A673 (cell line): ENCODE measurements around the gene KRT79. TPM values are rescaled to one million over a fixed set of nuclear protein-coding genes. Genes with fewer than 3 reads are reported as not detected.

Experiments
- BruUV-seq: library from RNA; stranded (reverse); fragments of 400-500 nt; replicated peaks from 2 replicates; lab custom pipeline; 2021; lab: Mats Ljungman, UMichigan
- CTCF ChIA-PET: fragments of 300-600 bp; sonication (Branson Sonifier 250); formaldehyde crosslinking; loops from one replicate; lab custom pipeline; 2022; ENCODE audit warnings: antibody characterized with exemption; lab: Charles Lee
- POLR2A ChIA-PET: fragments of 300-600 bp; sonication (Branson Sonifier 250); formaldehyde crosslinking; loops from one replicate; lab custom pipeline; 2022; ENCODE audit warnings: antibody characterized with exemption; ENCODE audit not compliant: low non-redundant PET; lab: Charles Lee
- DNase-seq: peaks from one replicate; pipeline ENCODE4 v3.0.0-alpha.2; 2015; ENCODE audit warnings: low spot score
- H3K27ac ChIP-seq: fragments of 200-600 bp; sonication (generic); 2 replicates; pipeline ENCODE4 v1.5.1; 2016; ENCODE audit warnings: mixed run types, low read depth, mild to moderate bottlenecking, mixed read lengths, antibody characterized with exemption, low read length; ENCODE audit not compliant: poor library complexity, severe bottlenecking
- H3K27me3 ChIP-seq: fragments of 200-600 bp; sonication (generic); replicated peaks from 2 replicates; pipeline ENCODE4 v1.6.1; 2017; ENCODE audit warnings: mixed run types, low read depth, mild to moderate bottlenecking, mixed read lengths, antibody characterized with exemption, low read length; ENCODE audit not compliant: insufficient read depth, poor library complexity
- H3K36me3 ChIP-seq: fragments of 200-600 bp; sonication (generic); 2 replicates; pipeline ENCODE4 v1.6.1; 2016; ENCODE audit warnings: mixed run types, mild to moderate bottlenecking, mixed read lengths, antibody characterized with exemption, low read length; ENCODE audit not compliant: insufficient read depth, poor library complexity, severe bottlenecking
- H3K4me1 ChIP-seq: fragments of 200-600 bp; sonication (generic); 2 replicates; pipeline ENCODE4 v1.6.1; 2017; ENCODE audit warnings: mixed run types, mild to moderate bottlenecking, mixed read lengths, antibody characterized with exemption, low read length; ENCODE audit not compliant: insufficient read depth, poor library complexity, severe bottlenecking
- H3K4me3 ChIP-seq: fragments of 200-600 bp; sonication (generic); 2 replicates; pipeline ENCODE4 v1.5.1; 2016; ENCODE audit warnings: low read depth, mixed run types, mild to moderate bottlenecking, mixed read lengths, low read length; ENCODE audit not compliant: poor library complexity, severe bottlenecking
- H3K9me3 ChIP-seq: fragments of 200-600 bp; sonication (generic); 2 replicates; pipeline ENCODE4 v1.6.1; 2016; ENCODE audit warnings: mixed run types, low read depth, mild to moderate bottlenecking, mixed read lengths, antibody characterized with exemption, low read length; ENCODE audit not compliant: poor library complexity, severe bottlenecking
- EZH2 ChIP-seq: fragments of 200-600 bp; sonication (generic); IDR thresholded peaks from 2 replicates; pipeline ENCODE4 v1.6.1; 2017; ENCODE audit warnings: borderline replicate concordance, low read depth, mild to moderate bottlenecking, mixed read lengths, antibody characterized with exemption, low read length; ENCODE audit not compliant: poor library complexity, severe bottlenecking
- intact Hi-C: fragments of 100-400 bp; cut with micrococcal nuclease; formaldehyde crosslinking; loops from one replicate; pipeline ENCODE4 v1.10.0; 2022; ENCODE audit not compliant: unreplicated experiment
- total RNA-seq: library from RNA; stranded (reverse); gene quantifications from 2 replicates; pipeline ENCODE4 v1.2.3, GENCODE V29; 2021
- TF ChIP-seq, protein P1 (sequence below): fragments of 300-800, 200-600 bp; sonication (generic); conservative IDR thresholded peaks from 2 replicates; pipeline ENCODE4 v1.5.1; 2017; ENCODE audit warnings: low read depth, mild to moderate bottlenecking, antibody characterized with exemption, low read length, moderate library complexity, mixed read lengths

KRT79 gene
- total RNA-seq, 1 experiment from 2014 or later, result not detected

DNA sequence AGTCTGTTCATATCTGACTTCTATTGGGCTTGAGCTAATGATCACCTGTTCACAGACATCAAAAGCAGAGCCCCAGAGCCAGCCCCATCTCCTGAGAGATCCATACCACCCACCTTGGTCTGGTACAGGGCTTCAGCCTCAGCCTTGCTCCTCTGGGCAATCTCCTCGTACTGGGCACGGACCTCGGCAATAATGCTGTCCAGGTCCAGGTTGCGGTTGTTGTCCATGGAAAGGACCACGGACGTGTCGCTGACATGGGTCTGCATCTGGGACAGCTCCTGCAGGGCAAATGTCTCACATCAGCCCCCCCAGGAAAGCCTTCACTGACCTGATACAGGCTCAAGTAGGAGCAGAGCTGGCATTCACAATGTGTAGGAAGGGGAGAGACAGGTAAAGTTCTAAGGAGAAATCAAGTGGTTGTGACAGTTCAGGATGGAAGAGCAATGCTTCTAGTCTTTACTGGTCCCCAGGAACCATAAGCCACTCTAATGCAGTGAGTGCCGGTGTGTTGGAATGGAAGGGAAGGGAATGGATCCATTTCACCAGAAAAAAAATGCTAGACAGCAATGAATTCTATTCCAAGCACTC is 25.4 kb downstream of the KRT79 start:
- Histone ChIP-seq H3K27ac (no peak overlapping the region), H3K9me3 (no peaks in the 10 kb centered on the region), H3K4me1 (peaks cover 16% of the 10 kb centered on the region), H3K36me3 (no peaks in the 10 kb centered on the region), H3K4me3 (no peak overlapping the region), H3K27me3 (no peaks in the 10 kb centered on the region)
- TF ChIP-seq, protein P1, sequence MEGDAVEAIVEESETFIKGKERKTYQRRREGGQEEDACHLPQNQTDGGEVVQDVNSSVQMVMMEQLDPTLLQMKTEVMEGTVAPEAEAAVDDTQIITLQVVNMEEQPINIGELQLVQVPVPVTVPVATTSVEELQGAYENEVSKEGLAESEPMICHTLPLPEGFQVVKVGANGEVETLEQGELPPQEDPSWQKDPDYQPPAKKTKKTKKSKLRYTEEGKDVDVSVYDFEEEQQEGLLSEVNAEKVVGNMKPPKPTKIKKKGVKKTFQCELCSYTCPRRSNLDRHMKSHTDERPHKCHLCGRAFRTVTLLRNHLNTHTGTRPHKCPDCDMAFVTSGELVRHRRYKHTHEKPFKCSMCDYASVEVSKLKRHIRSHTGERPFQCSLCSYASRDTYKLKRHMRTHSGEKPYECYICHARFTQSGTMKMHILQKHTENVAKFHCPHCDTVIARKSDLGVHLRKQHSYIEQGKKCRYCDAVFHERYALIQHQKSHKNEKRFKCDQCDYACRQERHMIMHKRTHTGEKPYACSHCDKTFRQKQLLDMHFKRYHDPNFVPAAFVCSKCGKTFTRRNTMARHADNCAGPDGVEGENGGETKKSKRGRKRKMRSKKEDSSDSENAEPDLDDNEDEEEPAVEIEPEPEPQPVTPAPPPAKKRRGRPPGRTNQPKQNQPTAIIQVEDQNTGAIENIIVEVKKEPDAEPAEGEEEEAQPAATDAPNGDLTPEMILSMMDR, result no peak
- TF ChIP-seq EZH2, result no peak
- no TSS peak for BruUV-seq
- ChIA-PET CTCF (no interaction called here), POLR2A (no interaction called here)
- intact Hi-C loops, result no loop called here
- no peak for DNase-seq

DNA sequence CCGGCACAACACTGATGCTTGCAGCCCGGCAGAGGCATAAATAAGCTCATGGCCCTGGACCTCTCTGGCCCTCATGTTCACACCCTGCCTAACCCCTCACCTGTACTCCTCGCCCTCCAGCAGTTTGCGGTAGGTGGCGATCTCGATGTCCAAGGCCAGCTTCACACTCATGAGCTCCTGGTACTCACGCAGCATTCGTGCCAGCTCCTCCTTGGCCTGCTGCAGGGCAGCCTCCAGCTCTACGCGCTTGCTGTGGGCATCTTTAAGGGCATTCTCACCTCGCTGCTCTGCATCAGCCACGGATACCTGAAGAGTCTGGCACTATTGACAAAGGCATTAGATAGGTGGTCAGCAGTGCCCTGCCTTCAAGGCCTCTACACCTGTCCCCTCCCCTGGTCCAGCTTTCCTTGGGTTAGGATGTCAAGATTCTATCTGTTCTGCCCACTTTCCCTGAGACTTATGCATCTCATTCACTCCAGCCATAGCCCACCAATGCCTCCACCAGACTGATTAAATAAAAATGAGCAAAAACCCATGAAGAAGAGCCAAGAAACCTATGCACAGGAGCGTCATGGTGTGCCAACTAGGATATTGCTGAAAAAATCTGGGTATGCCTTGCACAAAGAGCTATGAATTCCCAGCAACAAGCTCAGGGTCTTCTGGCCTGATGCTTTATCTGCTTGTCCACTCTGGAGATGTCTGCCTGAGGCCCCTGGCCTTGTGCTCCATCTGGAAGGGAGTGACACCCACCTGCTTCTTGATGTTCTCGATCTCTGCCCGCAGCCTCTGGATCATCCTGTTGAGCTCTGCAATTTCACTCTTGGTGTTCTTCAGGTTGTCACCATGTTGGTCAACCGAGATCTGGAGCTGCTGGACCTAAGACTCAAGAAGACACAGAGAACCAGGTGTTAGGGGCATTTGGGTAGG is 26.3 kb downstream of the KRT79 start:
- CTCF ChIA-PET, result no interaction called here
- no TSS peak for BruUV-seq
- intact Hi-C loops, result no loop called here
- H3K27me3 ChIP-seq, result no peaks in the 10 kb centered on the region
- POLR2A ChIA-PET, result no interaction called here
- H3K4me1 ChIP-seq, result peaks cover 19% of the 10 kb centered on the region
- H3K27ac ChIP-seq, result no peak overlapping the region
- no peak for DNase-seq
- no peaks in the 10 kb centered on the region for H3K36me3 ChIP-seq
- H3K4me3 ChIP-seq, result no peak overlapping the region
- H3K9me3 ChIP-seq, result no peaks in the 10 kb centered on the region
- no peak for TF ChIP-seq EZH2
- TF ChIP-seq, protein P1, result no peak

DNA sequence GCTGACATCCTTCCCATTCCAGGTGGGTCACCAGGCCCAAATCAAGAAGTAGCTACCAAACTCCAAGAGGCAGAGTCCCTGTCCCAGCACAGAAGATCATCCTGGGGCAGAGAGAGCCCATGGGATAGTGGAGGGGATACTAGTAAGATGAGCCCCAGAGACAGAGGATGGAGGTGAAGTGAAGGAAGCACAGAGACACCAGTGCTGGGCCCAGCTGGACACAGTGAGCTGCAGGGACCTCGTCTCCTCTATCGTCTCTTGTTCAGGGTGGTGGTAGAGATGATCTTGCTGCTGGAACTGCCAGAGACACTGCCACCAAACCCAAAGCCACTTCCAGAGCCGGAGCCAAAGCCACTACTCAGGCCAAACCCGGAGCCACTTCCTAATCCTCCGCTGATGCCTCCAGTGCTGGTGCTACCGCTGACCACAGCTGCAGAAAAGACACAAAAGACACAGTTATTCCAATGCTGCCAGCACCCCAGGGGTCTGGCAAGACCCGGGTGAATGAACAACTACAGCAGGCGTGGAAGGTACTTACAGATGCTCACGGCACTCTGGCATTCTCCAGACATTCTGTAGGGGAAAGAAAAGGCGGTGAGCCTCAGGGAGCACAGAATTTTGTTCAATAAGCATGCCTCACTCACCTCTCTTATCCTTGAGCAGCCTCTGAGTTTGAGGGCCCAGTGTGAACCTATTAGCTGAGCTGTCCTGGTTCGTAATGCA is 27.1 kb downstream of the KRT79 start:
- H3K27me3 ChIP-seq, result no peaks in the 10 kb centered on the region

More for the DNA sequence above, 27.1 kb downstream of the KRT79 start:
- ChIA-PET POLR2A (no interaction called here), CTCF (no interaction called here)
- intact Hi-C loops, result no loop called here
- no TSS peak for BruUV-seq
- no peak overlapping the region for H3K27ac ChIP-seq
- H3K9me3 ChIP-seq, result no peaks in the 10 kb centered on the region
- TF ChIP-seq, protein P1, result no peak
- no peak for TF ChIP-seq EZH2
- DNase-seq, result no peak
- H3K4me3 ChIP-seq, result no peak overlapping the region
- H3K36me3 ChIP-seq, result no peaks in the 10 kb centered on the region
- peaks cover 19% of the 10 kb centered on the region for H3K4me1 ChIP-seq
